ENCODE measurements around the gene CELSR3. TPM values are rescaled to one million over a fixed set of nuclear protein-coding genes. Genes with fewer than 3 reads are reported as not detected.

Gene CELSR3
- total RNA-seq, 1 experiment from 2014 or later, result 7.7 TPM

- POLR2A ChIA-PET, result no interaction called here
- no peak for ATAC-seq
Observed at GRCh38 chr3:48650723-48651122, 12.0 kb downstream of the CELSR3 start.

DNA sequence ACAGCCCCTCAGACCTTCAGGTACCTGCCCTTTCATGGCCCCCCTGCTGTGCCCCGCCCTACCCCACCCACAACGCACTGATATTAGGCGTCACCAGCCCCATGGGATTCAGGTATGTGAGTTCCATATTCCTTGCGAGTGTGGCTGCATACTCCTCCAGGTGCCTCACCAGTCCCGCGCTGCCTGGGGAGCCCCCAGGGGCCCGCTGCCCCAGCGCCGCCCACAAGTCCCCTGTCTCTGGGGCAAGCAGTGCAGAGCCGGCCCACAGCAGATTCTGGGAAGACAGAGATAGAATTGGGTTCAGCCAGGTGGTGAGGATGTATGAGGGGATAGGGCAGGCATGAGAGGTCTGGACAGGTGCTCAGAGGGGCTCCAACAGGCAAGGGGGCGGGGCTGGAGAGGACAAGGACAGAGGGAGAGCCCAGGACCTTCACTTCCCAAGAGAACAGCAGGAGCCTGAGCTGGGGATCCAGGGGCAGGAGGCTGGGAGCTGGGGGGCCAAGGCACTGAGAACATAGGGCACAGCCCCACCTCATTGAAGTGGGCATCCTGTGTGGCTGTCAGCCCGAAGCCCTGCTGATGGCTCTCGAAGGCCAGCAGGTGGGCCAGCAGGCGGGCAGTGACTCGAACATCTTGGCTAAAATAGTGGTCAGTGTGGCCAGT is 14.4 kb downstream of the CELSR3 start:
- ChIA-PET POLR2A (no interaction called here), CTCF (no interaction called here)
- ATAC-seq, result no peak

More at GRCh38 chr3:48650723-48651122, 12.0 kb downstream of the CELSR3 start:
- Histone ChIP-seq H3K27me3 (ENCODE audit: control insufficient read depth, insufficient read depth, low read length) (no peaks in the 10 kb centered on the region), H3K36me3 (ENCODE audit: control insufficient read depth, insufficient read depth, low read length) (no peaks in the 10 kb centered on the region), H3K9me3 (ENCODE audit: control insufficient read depth, insufficient read depth, low read depth, low read length) (no peaks in the 10 kb centered on the region), H3K4me3 (ENCODE audit: low read depth in 2 of 2, low read length in 2 of 2) (no peak overlapping the region), H3K4me1 (ENCODE audit: control insufficient read depth, insufficient read depth, low read length) (no peaks in the 10 kb centered on the region), H3K27ac (ENCODE audit: low read length) (no peak overlapping the region)
- CTCF ChIA-PET, result no interaction called here
- DNase-seq (ENCODE audit: low read depth, low spot score), result no peak
- intact Hi-C loops (cut with micrococcal nuclease; ENCODE audit: unreplicated experiment) (no loop called here), in situ Hi-C loops (cut with HindIII; ENCODE audit: low pct_unique_long_range_greater_than_20kb, low sequenced_read_pairs) (no loop called here)
- no TSS peak for BruUV-seq (replicated peaks)
- TF ChIP-seq, protein P1, sequence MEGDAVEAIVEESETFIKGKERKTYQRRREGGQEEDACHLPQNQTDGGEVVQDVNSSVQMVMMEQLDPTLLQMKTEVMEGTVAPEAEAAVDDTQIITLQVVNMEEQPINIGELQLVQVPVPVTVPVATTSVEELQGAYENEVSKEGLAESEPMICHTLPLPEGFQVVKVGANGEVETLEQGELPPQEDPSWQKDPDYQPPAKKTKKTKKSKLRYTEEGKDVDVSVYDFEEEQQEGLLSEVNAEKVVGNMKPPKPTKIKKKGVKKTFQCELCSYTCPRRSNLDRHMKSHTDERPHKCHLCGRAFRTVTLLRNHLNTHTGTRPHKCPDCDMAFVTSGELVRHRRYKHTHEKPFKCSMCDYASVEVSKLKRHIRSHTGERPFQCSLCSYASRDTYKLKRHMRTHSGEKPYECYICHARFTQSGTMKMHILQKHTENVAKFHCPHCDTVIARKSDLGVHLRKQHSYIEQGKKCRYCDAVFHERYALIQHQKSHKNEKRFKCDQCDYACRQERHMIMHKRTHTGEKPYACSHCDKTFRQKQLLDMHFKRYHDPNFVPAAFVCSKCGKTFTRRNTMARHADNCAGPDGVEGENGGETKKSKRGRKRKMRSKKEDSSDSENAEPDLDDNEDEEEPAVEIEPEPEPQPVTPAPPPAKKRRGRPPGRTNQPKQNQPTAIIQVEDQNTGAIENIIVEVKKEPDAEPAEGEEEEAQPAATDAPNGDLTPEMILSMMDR (IDR thresholded peaks at IDR 0.05), result no peak
- TF ChIP-seq SIN3A (IDR thresholded peaks at IDR 0.05; ENCODE audit: borderline replicate concordance, insufficient read depth, low read depth, low read length) (no peak), POLR2AphosphoS5 (IDR thresholded peaks at IDR 0.05; ENCODE audit: low read depth, low read length) (no peak), TCF7L2 (IDR thresholded peaks at IDR 0.05; ENCODE audit: low read depth, low read length) (no peak)
- TF ChIP-seq, protein P2, sequence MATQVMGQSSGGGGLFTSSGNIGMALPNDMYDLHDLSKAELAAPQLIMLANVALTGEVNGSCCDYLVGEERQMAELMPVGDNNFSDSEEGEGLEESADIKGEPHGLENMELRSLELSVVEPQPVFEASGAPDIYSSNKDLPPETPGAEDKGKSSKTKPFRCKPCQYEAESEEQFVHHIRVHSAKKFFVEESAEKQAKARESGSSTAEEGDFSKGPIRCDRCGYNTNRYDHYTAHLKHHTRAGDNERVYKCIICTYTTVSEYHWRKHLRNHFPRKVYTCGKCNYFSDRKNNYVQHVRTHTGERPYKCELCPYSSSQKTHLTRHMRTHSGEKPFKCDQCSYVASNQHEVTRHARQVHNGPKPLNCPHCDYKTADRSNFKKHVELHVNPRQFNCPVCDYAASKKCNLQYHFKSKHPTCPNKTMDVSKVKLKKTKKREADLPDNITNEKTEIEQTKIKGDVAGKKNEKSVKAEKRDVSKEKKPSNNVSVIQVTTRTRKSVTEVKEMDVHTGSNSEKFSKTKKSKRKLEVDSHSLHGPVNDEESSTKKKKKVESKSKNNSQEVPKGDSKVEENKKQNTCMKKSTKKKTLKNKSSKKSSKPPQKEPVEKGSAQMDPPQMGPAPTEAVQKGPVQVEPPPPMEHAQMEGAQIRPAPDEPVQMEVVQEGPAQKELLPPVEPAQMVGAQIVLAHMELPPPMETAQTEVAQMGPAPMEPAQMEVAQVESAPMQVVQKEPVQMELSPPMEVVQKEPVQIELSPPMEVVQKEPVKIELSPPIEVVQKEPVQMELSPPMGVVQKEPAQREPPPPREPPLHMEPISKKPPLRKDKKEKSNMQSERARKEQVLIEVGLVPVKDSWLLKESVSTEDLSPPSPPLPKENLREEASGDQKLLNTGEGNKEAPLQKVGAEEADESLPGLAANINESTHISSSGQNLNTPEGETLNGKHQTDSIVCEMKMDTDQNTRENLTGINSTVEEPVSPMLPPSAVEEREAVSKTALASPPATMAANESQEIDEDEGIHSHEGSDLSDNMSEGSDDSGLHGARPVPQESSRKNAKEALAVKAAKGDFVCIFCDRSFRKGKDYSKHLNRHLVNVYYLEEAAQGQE (IDR thresholded peaks at IDR 0.05; ENCODE audit: insufficient read depth in 1 of 2, low read depth in 2 of 2, low read length in 1 of 2), result no peak

More for the DNA sequence above, 14.4 kb downstream of the CELSR3 start:
- Histone ChIP-seq H3K27me3 (ENCODE audit: control insufficient read depth, insufficient read depth, low read length) (no peaks in the 10 kb centered on the region), H3K27ac (ENCODE audit: low read length) (no peak overlapping the region), H3K4me3 (ENCODE audit: low read depth in 2 of 2, low read length in 2 of 2) (no peak overlapping the region), H3K4me1 (ENCODE audit: control insufficient read depth, insufficient read depth, low read length) (no peaks in the 10 kb centered on the region), H3K9me3 (ENCODE audit: control insufficient read depth, insufficient read depth, low read depth, low read length) (no peaks in the 10 kb centered on the region), H3K36me3 (ENCODE audit: control insufficient read depth, insufficient read depth, low read length) (no peaks in the 10 kb centered on the region)
- no TSS peak for BruUV-seq (replicated peaks)
- intact Hi-C loops (cut with micrococcal nuclease; ENCODE audit: unreplicated experiment), result no loop called here
- no peak for DNase-seq (ENCODE audit: low read depth, low spot score)
- in situ Hi-C loops (cut with HindIII; ENCODE audit: low pct_unique_long_range_greater_than_20kb, low sequenced_read_pairs), result no loop called here
- TF ChIP-seq, protein P1 (IDR thresholded peaks at IDR 0.05), result no peak
- TF ChIP-seq, protein P2 (IDR thresholded peaks at IDR 0.05; ENCODE audit: insufficient read depth in 1 of 2, low read depth in 2 of 2, low read length in 1 of 2), result no peak
- TF ChIP-seq TCF7L2 (IDR thresholded peaks at IDR 0.05; ENCODE audit: low read depth, low read length) (no peak), SIN3A (IDR thresholded peaks at IDR 0.05; ENCODE audit: borderline replicate concordance, insufficient read depth, low read depth, low read length) (no peak), POLR2AphosphoS5 (IDR thresholded peaks at IDR 0.05; ENCODE audit: low read depth, low read length) (no peak)
